Measurements from ENCODE around the gene FEZ2. TPM values are rescaled to one million over a fixed set of nuclear protein-coding genes. Genes with fewer than 3 reads are reported as not detected.

Gene FEZ2
- total and polyA plus RNA-seq, 2 donors, result 28.2 to 39.9 TPM

- Histone ChIP-seq H3K4me3 (ENCODE audit: low read length in 2 of 2) (no peak overlapping the region), H3K9me3 (ENCODE audit: control insufficient read depth in 2 of 2, insufficient read depth in 1 of 2, low read length in 1 of 2) (no peaks in the 10 kb centered on the region), H3K36me3 (ENCODE audit: control insufficient read depth in 2 of 2, insufficient read depth in 2 of 2, low read length in 1 of 2) (peaks cover 3 to 7% of the 10 kb centered on the region in 2 donors), H3K27me3 (ENCODE audit: control insufficient read depth in 2 of 2, insufficient read depth in 1 of 2, low read length in 1 of 2) (no peaks in the 10 kb centered on the region), H3K27ac (ENCODE audit: low read depth in 1 of 2, low read length in 1 of 2) (no peak overlapping the region), H3K4me1 (ENCODE audit: control insufficient read depth in 2 of 2, insufficient read depth in 2 of 2, low read length in 2 of 2) (no peaks in the 10 kb centered on the region)
- WGBS, result 96% methylated on average over 8 of the region's 8 CpGs
- no peak for DNase-seq (ENCODE audit: low read depth in 6 of 9, low spot score in 9 of 9)
Observed at GRCh38 chr2:36516136-36516870, 81.7 kb downstream of the FEZ2 start.

- Histone ChIP-seq H3K36me3 (ENCODE audit: control insufficient read depth in 2 of 2, insufficient read depth in 2 of 2, low read length in 1 of 2) (peaks cover 3 to 7% of the 10 kb centered on the region in 2 donors), H3K4me1 (ENCODE audit: control insufficient read depth in 2 of 2, insufficient read depth in 2 of 2, low read length in 2 of 2) (no peaks in the 10 kb centered on the region), H3K27ac (ENCODE audit: low read depth in 1 of 2, low read length in 1 of 2) (no peak overlapping the region), H3K4me3 (ENCODE audit: low read length in 2 of 2) (no peak overlapping the region), H3K9me3 (ENCODE audit: control insufficient read depth in 2 of 2, insufficient read depth in 1 of 2, low read length in 1 of 2) (no peaks in the 10 kb centered on the region), H3K27me3 (ENCODE audit: control insufficient read depth in 2 of 2, insufficient read depth in 1 of 2, low read length in 1 of 2) (no peaks in the 10 kb centered on the region)
- no peak for DNase-seq (ENCODE audit: low read depth in 6 of 9, low spot score in 9 of 9)
- 99% methylated on average over 7 of the region's 7 CpGs for WGBS
Observed at GRCh38 chr2:36515538-36515937, 82.4 kb downstream of the FEZ2 start.

- no peaks in the 10 kb centered on the region for H3K27me3 ChIP-seq (ENCODE audit: control insufficient read depth in 2 of 2, insufficient read depth in 1 of 2, low read length in 1 of 2)
- H3K36me3 ChIP-seq (ENCODE audit: control insufficient read depth in 2 of 2, insufficient read depth in 2 of 2, low read length in 1 of 2), result peaks cover 0 to 3% of the 10 kb centered on the region in 2 donors
- no peak for DNase-seq (ENCODE audit: low read depth in 6 of 9, low spot score in 9 of 9)
- no peaks in the 10 kb centered on the region for H3K9me3 ChIP-seq (ENCODE audit: control insufficient read depth in 2 of 2, insufficient read depth in 1 of 2, low read length in 1 of 2)
- H3K4me3 ChIP-seq (ENCODE audit: low read length in 2 of 2), result no peak overlapping the region
- H3K27ac ChIP-seq (ENCODE audit: low read depth in 1 of 2, low read length in 1 of 2), result no peak overlapping the region
- 99% methylated on average over 2 of the region's 2 CpGs for WGBS
- H3K4me1 ChIP-seq (ENCODE audit: control insufficient read depth in 2 of 2, insufficient read depth in 2 of 2, low read length in 2 of 2), result no peaks in the 10 kb centered on the region
Observed at GRCh38 chr2:36513661-36514060, 84.3 kb downstream of the FEZ2 start.

- 98% methylated on average over 3 of the region's 3 CpGs for WGBS
Observed at GRCh38 chr2:36512705-36513104, 85.3 kb downstream of the FEZ2 start.

GRCh38 chr2:36511858-36512603, 85.9 kb downstream of the FEZ2 start:
- no peak for DNase-seq (ENCODE audit: low read depth in 6 of 9, low spot score in 9 of 9)
- Histone ChIP-seq H3K36me3 (ENCODE audit: control insufficient read depth in 2 of 2, insufficient read depth in 2 of 2, low read length in 1 of 2) (peaks cover 0 to 3% of the 10 kb centered on the region in 2 donors), H3K27me3 (ENCODE audit: control insufficient read depth in 2 of 2, insufficient read depth in 1 of 2, low read length in 1 of 2) (no peaks in the 10 kb centered on the region), H3K4me1 (ENCODE audit: control insufficient read depth in 2 of 2, insufficient read depth in 2 of 2, low read length in 2 of 2) (no peaks in the 10 kb centered on the region), H3K4me3 (ENCODE audit: low read length in 2 of 2) (no peak overlapping the region), H3K27ac (ENCODE audit: low read depth in 1 of 2, low read length in 1 of 2) (no peak overlapping the region), H3K9me3 (ENCODE audit: control insufficient read depth in 2 of 2, insufficient read depth in 1 of 2, low read length in 1 of 2) (no peaks in the 10 kb centered on the region)
- WGBS, result 99% methylated on average over 9 of the region's 9 CpGs

More at GRCh38 chr2:36512705-36513104, 85.3 kb downstream of the FEZ2 start:
- Histone ChIP-seq H3K27ac (ENCODE audit: low read depth in 1 of 2, low read length in 1 of 2) (no peak overlapping the region), H3K27me3 (ENCODE audit: control insufficient read depth in 2 of 2, insufficient read depth in 1 of 2, low read length in 1 of 2) (no peaks in the 10 kb centered on the region), H3K36me3 (ENCODE audit: control insufficient read depth in 2 of 2, insufficient read depth in 2 of 2, low read length in 1 of 2) (peaks cover 0 to 3% of the 10 kb centered on the region in 2 donors), H3K4me3 (ENCODE audit: low read length in 2 of 2) (no peak overlapping the region), H3K9me3 (ENCODE audit: control insufficient read depth in 2 of 2, insufficient read depth in 1 of 2, low read length in 1 of 2) (no peaks in the 10 kb centered on the region), H3K4me1 (ENCODE audit: control insufficient read depth in 2 of 2, insufficient read depth in 2 of 2, low read length in 2 of 2) (no peaks in the 10 kb centered on the region)
- DNase-seq (ENCODE audit: low read depth in 6 of 9, low spot score in 9 of 9), result no peak

GRCh38 chr2:36509075-36509474, 88.9 kb downstream of the FEZ2 start:
- Histone ChIP-seq H3K9me3 (ENCODE audit: control insufficient read depth in 2 of 2, insufficient read depth in 1 of 2, low read length in 1 of 2) (no peaks in the 10 kb centered on the region), H3K27me3 (ENCODE audit: control insufficient read depth in 2 of 2, insufficient read depth in 1 of 2, low read length in 1 of 2) (no peaks in the 10 kb centered on the region), H3K4me1 (ENCODE audit: control insufficient read depth in 2 of 2, insufficient read depth in 2 of 2, low read length in 2 of 2) (no peaks in the 10 kb centered on the region), H3K4me3 (ENCODE audit: low read length in 2 of 2) (no peak overlapping the region), H3K36me3 (ENCODE audit: control insufficient read depth in 2 of 2, insufficient read depth in 2 of 2, low read length in 1 of 2) (peaks cover 0 to 3% of the 10 kb centered on the region in 2 donors), H3K27ac (ENCODE audit: low read depth in 1 of 2, low read length in 1 of 2) (no peak overlapping the region)
- 97% methylated on average over 6 of the region's 6 CpGs for WGBS
- no peak for DNase-seq (ENCODE audit: low read depth in 6 of 9, low spot score in 9 of 9)

GRCh38 chr2:36507408-36507812, 90.6 kb downstream of the FEZ2 start:
- peak in 8 of 9 donors; percentile 9 to 68 (median 28) for DNase-seq (ENCODE audit: low read depth in 6 of 9, low spot score in 9 of 9)
- no peaks in the 10 kb centered on the region for H3K36me3 ChIP-seq (ENCODE audit: control insufficient read depth in 2 of 2, insufficient read depth in 2 of 2, low read length in 1 of 2)
- no peaks in the 10 kb centered on the region for H3K9me3 ChIP-seq (ENCODE audit: control insufficient read depth in 2 of 2, insufficient read depth in 1 of 2, low read length in 1 of 2)
- no peaks in the 10 kb centered on the region for H3K27me3 ChIP-seq (ENCODE audit: control insufficient read depth in 2 of 2, insufficient read depth in 1 of 2, low read length in 1 of 2)
- no peak overlapping the region for H3K4me3 ChIP-seq (ENCODE audit: low read length in 2 of 2)
- H3K27ac ChIP-seq (ENCODE audit: low read depth in 1 of 2, low read length in 1 of 2), result no peak overlapping the region
- no peaks in the 10 kb centered on the region for H3K4me1 ChIP-seq (ENCODE audit: control insufficient read depth in 2 of 2, insufficient read depth in 2 of 2, low read length in 2 of 2)

Other genes starting within 250 kb of the FEZ2 start
- gene CRIM1, start 242.4 kb downstream of the FEZ2 start, total RNA-seq, result 9.1 TPM
- gene CRIM1, start 242.4 kb downstream of the FEZ2 start, polyA plus RNA-seq, result 24.3 TPM
- gene VIT, start 98.5 kb upstream of the FEZ2 start, total RNA-seq, result 0.19 TPM
- gene VIT, start 98.5 kb upstream of the FEZ2 start, polyA plus RNA-seq, result 2.2 TPM